C4-2B (cell line): Measurements from ENCODE around the gene RGL2.

ENCODE experiments used
- ZFX ChIP-seq: fragments of 450-650 bp; IDR thresholded peaks from 2 replicates; pipeline ENCODE4 v1.6.1; 2017
- TF ChIP-seq, protein P1 (sequence below): fragments of 450-650 bp; conservative IDR thresholded peaks from 2 replicates; pipeline ENCODE4 v1.5.1; 2017; ENCODE audit warnings: mild to moderate bottlenecking

DNA sequence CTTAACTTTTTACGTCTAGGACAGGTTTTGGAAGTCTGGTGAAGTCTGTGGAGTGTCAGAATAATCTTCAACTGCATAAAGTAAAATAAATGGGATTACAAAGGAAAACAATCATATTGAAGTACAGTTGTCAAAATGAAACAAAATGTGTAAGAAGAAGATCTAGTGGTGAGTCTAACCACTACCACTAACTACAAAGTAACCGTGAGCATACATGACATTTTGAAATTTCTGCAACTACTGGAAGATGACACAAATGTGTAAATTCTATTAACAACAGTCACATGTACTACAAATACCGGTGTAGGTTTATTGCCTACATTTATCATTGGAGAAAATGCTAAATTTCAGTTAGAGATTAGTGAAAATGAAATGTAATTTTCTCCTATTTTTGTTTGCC, 56.8 kb downstream of the RGL2 start:
- TF ChIP-seq, protein P1, sequence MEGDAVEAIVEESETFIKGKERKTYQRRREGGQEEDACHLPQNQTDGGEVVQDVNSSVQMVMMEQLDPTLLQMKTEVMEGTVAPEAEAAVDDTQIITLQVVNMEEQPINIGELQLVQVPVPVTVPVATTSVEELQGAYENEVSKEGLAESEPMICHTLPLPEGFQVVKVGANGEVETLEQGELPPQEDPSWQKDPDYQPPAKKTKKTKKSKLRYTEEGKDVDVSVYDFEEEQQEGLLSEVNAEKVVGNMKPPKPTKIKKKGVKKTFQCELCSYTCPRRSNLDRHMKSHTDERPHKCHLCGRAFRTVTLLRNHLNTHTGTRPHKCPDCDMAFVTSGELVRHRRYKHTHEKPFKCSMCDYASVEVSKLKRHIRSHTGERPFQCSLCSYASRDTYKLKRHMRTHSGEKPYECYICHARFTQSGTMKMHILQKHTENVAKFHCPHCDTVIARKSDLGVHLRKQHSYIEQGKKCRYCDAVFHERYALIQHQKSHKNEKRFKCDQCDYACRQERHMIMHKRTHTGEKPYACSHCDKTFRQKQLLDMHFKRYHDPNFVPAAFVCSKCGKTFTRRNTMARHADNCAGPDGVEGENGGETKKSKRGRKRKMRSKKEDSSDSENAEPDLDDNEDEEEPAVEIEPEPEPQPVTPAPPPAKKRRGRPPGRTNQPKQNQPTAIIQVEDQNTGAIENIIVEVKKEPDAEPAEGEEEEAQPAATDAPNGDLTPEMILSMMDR = no peak
- no peak for TF ChIP-seq ZFX
